ENCODE results near the gene DNAJC4. TPM values are rescaled to one million over a fixed set of nuclear protein-coding genes. Genes with fewer than 3 reads are reported as not detected.

Gene DNAJC4
- total RNA-seq, 1 donor from 2014 or later = 39.5 TPM

DNA sequence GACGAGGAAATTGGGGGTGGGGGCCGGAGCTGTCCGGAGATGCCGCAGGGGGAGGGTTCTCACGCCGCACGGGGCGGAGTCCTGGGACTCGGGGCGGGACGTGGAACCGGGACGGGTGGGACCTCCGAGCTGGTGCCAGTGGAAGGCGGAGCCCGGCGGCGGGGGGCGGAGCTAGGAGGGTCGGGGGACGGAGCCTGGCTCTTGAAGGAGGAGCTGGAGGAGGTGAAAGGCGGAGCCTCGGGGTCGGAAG is 10.8 kb downstream of the DNAJC4 start:
- Histone ChIP-seq H3K4me3 (peak overlapping the region; percentile 77), H3K27ac (peak overlapping the region; percentile 99), H3K36me3 (peaks cover 36% of the 10 kb centered on the region), H3K9me3 (no peaks in the 10 kb centered on the region), H3K27me3 (ENCODE audit: low read depth) (no peaks in the 10 kb centered on the region), H3K4me1 (peaks cover 59% of the 10 kb centered on the region)
- peak; percentile 100 for DNase-seq
- no peak for TF ChIP-seq CTCF (IDR thresholded peaks at IDR 0.05)
- ATAC-seq = peak; percentile 90 to 94
- intact Hi-C loops (cut with DNase I) = no loop called here

DNA sequence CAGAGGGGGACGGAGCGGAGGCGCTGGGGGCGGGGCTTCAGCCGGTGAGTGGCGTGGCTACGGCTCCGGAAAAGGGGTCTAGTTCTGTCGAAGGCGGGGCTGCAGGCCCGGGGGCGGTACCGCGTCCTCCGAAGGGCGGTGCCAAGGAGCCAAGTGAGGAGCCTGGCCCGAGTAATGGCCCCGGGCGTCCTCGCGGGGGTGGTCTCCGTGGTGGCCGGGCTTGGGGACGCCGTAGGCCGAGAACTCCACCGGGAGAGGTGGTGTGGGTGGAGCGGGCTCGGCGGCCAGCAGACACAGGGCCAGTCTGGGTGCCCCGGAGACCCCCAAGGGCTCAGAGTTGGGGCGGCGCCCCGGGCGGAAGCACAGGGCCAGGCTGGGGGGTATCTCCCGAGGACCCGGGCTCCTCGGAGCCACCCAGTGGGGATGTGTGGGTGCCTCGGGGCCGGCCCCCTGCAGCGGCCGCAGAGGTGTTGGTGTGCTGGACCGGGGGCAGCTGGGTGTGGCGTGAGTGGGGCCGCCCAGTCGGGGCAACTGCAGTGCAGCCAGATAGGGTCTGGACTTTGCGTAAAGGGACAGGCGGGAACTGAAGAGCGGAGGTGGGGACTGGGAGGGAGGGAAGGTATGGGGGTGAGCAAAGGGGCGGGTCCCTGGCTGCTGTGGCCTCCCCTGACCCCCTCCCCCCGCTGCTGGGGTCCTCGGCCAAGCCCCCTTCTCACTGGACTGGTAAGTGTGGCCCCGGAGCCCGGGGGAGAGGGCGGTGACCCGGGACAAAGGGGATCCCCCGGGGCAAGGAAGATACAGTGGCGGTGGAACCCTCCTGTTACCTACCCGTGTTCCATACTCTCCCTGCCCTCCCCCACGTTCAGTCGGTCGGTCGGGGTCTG is 11.4 kb downstream of the DNAJC4 start:
- Histone ChIP-seq H3K27ac (peak overlapping the region; percentile 99), H3K27me3 (ENCODE audit: low read depth) (no peaks in the 10 kb centered on the region), H3K36me3 (peaks cover 36% of the 10 kb centered on the region), H3K4me1 (peaks cover 59% of the 10 kb centered on the region), H3K4me3 (peak overlapping the region; percentile 77), H3K9me3 (no peaks in the 10 kb centered on the region)
- DNase-seq (no peak), ATAC-seq (peak; percentile 0 to 5)
- intact Hi-C loops (cut with DNase I) = no loop called here
- peak; percentile 18 for TF ChIP-seq CTCF (IDR thresholded peaks at IDR 0.05)

DNA sequence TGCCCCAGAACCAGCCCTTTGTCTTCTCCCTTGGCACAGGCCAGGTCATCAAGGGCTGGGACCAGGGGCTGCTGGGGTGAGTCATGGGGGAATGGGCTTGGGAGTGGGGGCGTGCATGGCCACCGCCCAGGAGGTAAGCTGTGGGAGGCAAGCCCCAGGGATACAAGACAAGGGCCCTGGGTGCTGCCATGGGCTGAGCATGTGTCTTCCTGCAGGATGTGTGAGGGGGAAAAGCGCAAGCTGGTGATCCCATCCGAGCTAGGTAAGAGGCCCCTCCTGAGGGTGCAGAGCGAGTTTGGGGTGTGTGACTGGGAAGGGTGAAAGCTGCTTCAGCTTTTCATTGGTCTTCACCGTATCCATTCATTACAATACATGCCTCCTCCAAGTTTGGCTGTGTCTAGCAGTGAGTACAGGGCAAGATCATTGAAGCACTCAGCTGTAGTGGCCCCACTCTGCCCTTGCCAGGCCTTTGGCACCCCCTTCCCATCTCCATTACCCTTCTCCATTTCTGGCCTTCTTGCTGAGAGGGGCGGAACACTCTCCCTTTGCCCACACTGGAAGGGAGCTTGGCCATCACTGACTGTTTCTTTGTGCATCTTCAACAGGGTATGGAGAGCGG is 13.0 kb downstream of the DNAJC4 start:
- DNase-seq (no peak), ATAC-seq (no peak)
- Histone ChIP-seq H3K27me3 (ENCODE audit: low read depth) (no peaks in the 10 kb centered on the region), H3K4me3 (no peak overlapping the region), H3K36me3 (peaks cover 24% of the 10 kb centered on the region), H3K4me1 (peaks cover 58% of the 10 kb centered on the region), H3K9me3 (no peaks in the 10 kb centered on the region), H3K27ac (no peak overlapping the region)
- no peak for TF ChIP-seq CTCF (IDR thresholded peaks at IDR 0.05)
- intact Hi-C loops (cut with DNase I) = no loop called here

DNA sequence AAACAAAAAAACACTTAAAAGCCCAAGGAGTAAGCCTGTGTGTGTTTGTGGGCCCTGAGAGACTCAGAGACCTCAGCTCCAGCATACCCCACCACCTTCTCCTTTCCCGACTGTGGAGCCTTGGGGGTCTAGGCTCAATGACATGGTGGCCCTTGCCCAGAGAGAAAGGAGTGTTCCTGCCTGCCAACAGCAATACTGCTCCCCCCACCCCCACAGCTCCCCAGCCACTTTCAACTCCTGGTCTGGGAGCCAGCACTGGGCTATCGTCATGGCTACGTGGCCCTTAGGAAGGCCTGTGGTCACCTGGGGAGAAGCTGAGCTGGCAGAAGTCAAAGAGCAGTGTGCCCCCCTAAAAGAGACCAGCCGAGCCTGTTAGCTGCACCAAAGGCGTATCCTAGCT is 13.8 kb downstream of the DNAJC4 start:
- ATAC-seq = no peak

GRCh38 chr11:64244966-64245365 is 14.6 kb downstream of the DNAJC4 start:
- intact Hi-C loops (cut with DNase I) = no loop called here
- H3K9me3 ChIP-seq = no peaks in the 10 kb centered on the region
- DNase-seq (no peak), ATAC-seq (no peak)
- H3K27ac ChIP-seq = peak overlapping the region; percentile 72
- H3K27me3 ChIP-seq (ENCODE audit: low read depth) = no peaks in the 10 kb centered on the region
- TF ChIP-seq CTCF (IDR thresholded peaks at IDR 0.05) = no peak
- H3K4me1 ChIP-seq = peaks cover 42% of the 10 kb centered on the region
- H3K4me3 ChIP-seq = peak overlapping the region; percentile 76
- H3K36me3 ChIP-seq = peaks cover 13% of the 10 kb centered on the region

More for the DNA sequence above, 13.8 kb downstream of the DNAJC4 start:
- no peak overlapping the region for H3K27ac ChIP-seq
- peaks cover 51% of the 10 kb centered on the region for H3K4me1 ChIP-seq
- H3K27me3 ChIP-seq (ENCODE audit: low read depth) = no peaks in the 10 kb centered on the region
- peaks cover 16% of the 10 kb centered on the region for H3K36me3 ChIP-seq
- DNase-seq = no peak
- intact Hi-C loops (cut with DNase I) = no loop called here
- no peak overlapping the region for H3K4me3 ChIP-seq
- no peak for TF ChIP-seq CTCF (IDR thresholded peaks at IDR 0.05)
- no peaks in the 10 kb centered on the region for H3K9me3 ChIP-seq

Measured in lower lobe of right lung (tissue), 2 donors.